Trophoblast cell (in vitro differentiated cells and primary cell): ENCODE results near the gene IRF2BP1.

Source experiments
- DNase-seq, 2 donors: peaks; one replicate each; pipeline ENCODE4 v3.0.0-alpha.2; 2016
- H2AFZ ChIP-seq: 2 replicates; pipeline ENCODE4 v1.6.1; 2013; ENCODE audit warnings: low read length, moderate library complexity, mild to moderate bottlenecking; ENCODE audit not compliant: insufficient read depth, poor library complexity
- H2AK5ac ChIP-seq: 2 replicates; pipeline ENCODE4 v1.6.1; 2013; ENCODE audit warnings: mild to moderate bottlenecking, low read length
- H2BK120ac ChIP-seq: 2 replicates; pipeline ENCODE4 v1.6.1; 2013; ENCODE audit warnings: low read length, mild to moderate bottlenecking, moderate library complexity; ENCODE audit not compliant: insufficient read depth, poor library complexity
- H2BK12ac ChIP-seq: 2 replicates; pipeline ENCODE4 v1.6.1; 2013; ENCODE audit warnings: mild to moderate bottlenecking, low read length, moderate library complexity
- H2BK5ac ChIP-seq: 2 replicates; pipeline ENCODE4 v1.6.1; 2013; ENCODE audit warnings: low read length, low read depth, moderate library complexity, mild to moderate bottlenecking; ENCODE audit not compliant: poor library complexity
- H3K14ac ChIP-seq: 2 replicates; pipeline ENCODE4 v1.6.1; 2013; ENCODE audit warnings: mild to moderate bottlenecking, low read length
- H3K18ac ChIP-seq: 2 replicates; pipeline ENCODE4 v1.6.1; 2013; ENCODE audit warnings: mild to moderate bottlenecking, low read length
- H3K23ac ChIP-seq: 2 replicates; pipeline ENCODE4 v1.6.1; 2013; ENCODE audit warnings: low read length
- H3K27ac ChIP-seq: 2 replicates; pipeline ENCODE4 v1.5.1; 2013; ENCODE audit warnings: low read depth, mild to moderate bottlenecking, inconsistent platforms, low read length, moderate library complexity
- H3K27me3 ChIP-seq: 2 replicates; pipeline ENCODE4 v1.6.1; 2013; ENCODE audit warnings: inconsistent platforms, mild to moderate bottlenecking, low read length, moderate library complexity; ENCODE audit not compliant: insufficient read depth
- H3K36me3 ChIP-seq, 2 experiments: 1 replicate in 1 of 2; 2 replicates in 1 of 2; pipeline ENCODE4 v1.6.1; 2013; ENCODE audit warnings: low read length in 2 of 2, mild to moderate bottlenecking in 2 of 2, moderate library complexity in 1 of 2; ENCODE audit not compliant: insufficient read depth in 2 of 2, control insufficient read depth in 1 of 2
- H3K4ac ChIP-seq: 2 replicates; pipeline ENCODE4 v1.6.1; 2013; ENCODE audit warnings: low read depth, mild to moderate bottlenecking, low read length, moderate library complexity
- H3K4me1 ChIP-seq, 2 experiments: 1 replicate in 1 of 2; 2 replicates in 1 of 2; pipeline ENCODE4 v1.6.1; 2013; ENCODE audit warnings: low read length in 2 of 2, mild to moderate bottlenecking in 2 of 2, moderate library complexity in 1 of 2; ENCODE audit not compliant: insufficient read depth in 2 of 2, control insufficient read depth in 1 of 2
- H3K4me2 ChIP-seq: 2 replicates; pipeline ENCODE4 v1.6.1; 2013; ENCODE audit warnings: inconsistent platforms, mild to moderate bottlenecking, low read length, moderate library complexity
- H3K4me3 ChIP-seq: 2 replicates; pipeline ENCODE4 v1.5.1; 2013; ENCODE audit warnings: mild to moderate bottlenecking, low read depth, low read length, inconsistent platforms
- H3K79me1 ChIP-seq: one replicate; pipeline ENCODE4 v1.6.1; 2013; ENCODE audit warnings: low read length
- H3K79me2 ChIP-seq: 2 replicates; pipeline ENCODE4 v1.6.1; 2013; ENCODE audit warnings: low read length, mild to moderate bottlenecking; ENCODE audit not compliant: control insufficient read depth, insufficient read depth, poor library complexity
- H3K9ac ChIP-seq: 2 replicates; pipeline ENCODE4 v1.6.1; 2013; ENCODE audit warnings: mild to moderate bottlenecking, low read length
- H3K9me3 ChIP-seq: 2 replicates; pipeline ENCODE4 v1.6.1; 2013; ENCODE audit warnings: low read depth, mild to moderate bottlenecking, control low read depth, inconsistent platforms, low read length; ENCODE audit not compliant: insufficient read depth
- H4K12ac ChIP-seq: 2 replicates; pipeline ENCODE4 v1.6.1; 2013; ENCODE audit warnings: low read depth, mild to moderate bottlenecking, low read length, moderate library complexity
- H4K8ac ChIP-seq: 2 replicates; pipeline ENCODE4 v1.6.1; 2013; ENCODE audit warnings: low read depth, mild to moderate bottlenecking, low read length, moderate library complexity
- H4K91ac ChIP-seq: one replicate; pipeline ENCODE4 v1.6.1; 2013; ENCODE audit warnings: low read depth, mild to moderate bottlenecking, low read length, moderate library complexity
- WGBS: extraction: QIAGEN DNeasy Blood & Tissue Kit; methylation state at CpG from one replicate; pipeline ENCODE4 v1.1.7; 2013; ENCODE audit warnings: missing lambda C conversion rate; ENCODE audit not compliant: insufficient read length, insufficient coverage; ENCODE audit errors: extremely low coverage; 5-methylcytosine and 5-hydroxymethylcytosine counted together

Gene IRF2BP1

GRCh38 chr19:45881082-45881908 is 4.6 kb downstream of the IRF2BP1 start:
- no peak overlapping the region for H3K9ac ChIP-seq
- DNase-seq, result no peak
- H2BK5ac ChIP-seq, result no peak overlapping the region
- no peak overlapping the region for H3K27ac ChIP-seq
- no peak overlapping the region for H2AFZ ChIP-seq
- no peak overlapping the region for H3K4ac ChIP-seq
- H4K12ac ChIP-seq, result no peak overlapping the region
- no peak overlapping the region for H3K23ac ChIP-seq
- H3K18ac ChIP-seq, result no peak overlapping the region
- WGBS, result no CpG with 5 or more reads among the region's 10 CpGs
- no peak overlapping the region for H2BK12ac ChIP-seq
- peaks cover 9 to 12% of the 10 kb centered on the region in 2 experiments for H3K36me3 ChIP-seq
- no peak overlapping the region for H3K14ac ChIP-seq
- H3K79me2 ChIP-seq, result peaks cover 5% of the 10 kb centered on the region
- H3K9me3 ChIP-seq, result peaks cover 5% of the 10 kb centered on the region
- H3K4me1 ChIP-seq, result peaks cover 17 to 28% of the 10 kb centered on the region in 2 experiments
- H4K8ac ChIP-seq, result no peak overlapping the region
- no peak overlapping the region for H2BK120ac ChIP-seq
- H3K4me2 ChIP-seq, result no peak overlapping the region
- no peak overlapping the region for H2AK5ac ChIP-seq
- H3K27me3 ChIP-seq, result no peaks in the 10 kb centered on the region
- peaks cover 18% of the 10 kb centered on the region for H3K79me1 ChIP-seq
- no peak overlapping the region for H4K91ac ChIP-seq
- no peak overlapping the region for H3K4me3 ChIP-seq

GRCh38 chr19:45879971-45880370 is 6.0 kb downstream of the IRF2BP1 start:
- Histone ChIP-seq H2BK120ac (no peak overlapping the region), H2BK5ac (no peak overlapping the region), H2BK12ac (no peak overlapping the region), H3K18ac (no peak overlapping the region), H4K12ac (no peak overlapping the region), H2AFZ (no peak overlapping the region), H3K36me3 (peaks cover 9 to 12% of the 10 kb centered on the region in 2 experiments), H3K4me2 (no peak overlapping the region), H3K4me1 (peaks cover 18 to 29% of the 10 kb centered on the region in 2 experiments), H4K91ac (no peak overlapping the region), H3K4me3 (no peak overlapping the region), H3K4ac (no peak overlapping the region), H3K23ac (no peak overlapping the region), H3K9ac (no peak overlapping the region), H3K9me3 (peaks cover 2% of the 10 kb centered on the region), H2AK5ac (no peak overlapping the region), H3K27me3 (no peaks in the 10 kb centered on the region), H3K79me1 (peaks cover 11% of the 10 kb centered on the region), H3K14ac (no peak overlapping the region), H3K27ac (no peak overlapping the region), H3K79me2 (peaks cover 3% of the 10 kb centered on the region), H4K8ac (no peak overlapping the region)
- no CpG with 5 or more reads among the region's 2 CpGs for WGBS
- DNase-seq, result no peak

- H3K4me1 ChIP-seq, result peaks cover 13 to 26% of the 10 kb centered on the region in 2 experiments
- no peak for DNase-seq
- no peak overlapping the region for H4K12ac ChIP-seq
- no peaks in the 10 kb centered on the region for H3K27me3 ChIP-seq
- no peak overlapping the region for H2BK12ac ChIP-seq
- H2BK120ac ChIP-seq, result no peak overlapping the region
- H3K79me1 ChIP-seq, result peaks cover 11% of the 10 kb centered on the region
- H2AFZ ChIP-seq, result no peak overlapping the region
- no peak overlapping the region for H4K8ac ChIP-seq
- no peak overlapping the region for H3K4ac ChIP-seq
- H3K9ac ChIP-seq, result no peak overlapping the region
- no peak overlapping the region for H3K23ac ChIP-seq
- no peak overlapping the region for H3K4me3 ChIP-seq
- no peak overlapping the region for H3K14ac ChIP-seq
- H3K27ac ChIP-seq, result no peak overlapping the region
- peaks cover 3% of the 10 kb centered on the region for H3K79me2 ChIP-seq
- no peak overlapping the region for H2AK5ac ChIP-seq
- no peak overlapping the region for H4K91ac ChIP-seq
- no peak overlapping the region for H3K4me2 ChIP-seq
- no peak overlapping the region for H2BK5ac ChIP-seq
- peaks cover 5% of the 10 kb centered on the region in 2 experiments for H3K36me3 ChIP-seq
- no CpG with 5 or more reads among the region's 8 CpGs for WGBS
- H3K18ac ChIP-seq, result no peak overlapping the region
- peaks cover 2% of the 10 kb centered on the region for H3K9me3 ChIP-seq
Measured at GRCh38 chr19:45879055-45879454, 6.9 kb downstream of the IRF2BP1 start.

- no peaks in the 10 kb centered on the region for H3K36me3 ChIP-seq
- no peak overlapping the region for H2AK5ac ChIP-seq
- no peak overlapping the region for H3K23ac ChIP-seq
- peaks cover 13 to 23% of the 10 kb centered on the region in 2 experiments for H3K4me1 ChIP-seq
- H3K9me3 ChIP-seq, result peaks cover 2% of the 10 kb centered on the region
- H2BK120ac ChIP-seq, result no peak overlapping the region
- H3K4ac ChIP-seq, result no peak overlapping the region
- no peak overlapping the region for H3K4me3 ChIP-seq
- H2AFZ ChIP-seq, result no peak overlapping the region
- H3K27ac ChIP-seq, result no peak overlapping the region
- no peak overlapping the region for H4K8ac ChIP-seq
- no peak overlapping the region for H3K4me2 ChIP-seq
- H3K14ac ChIP-seq, result no peak overlapping the region
- no CpG with 5 or more reads among the region's 11 CpGs for WGBS
- no peak overlapping the region for H2BK5ac ChIP-seq
- H4K12ac ChIP-seq, result no peak overlapping the region
- H3K9ac ChIP-seq, result no peak overlapping the region
- H3K79me2 ChIP-seq, result peaks cover 3% of the 10 kb centered on the region
- H2BK12ac ChIP-seq, result no peak overlapping the region
- H3K18ac ChIP-seq, result no peak overlapping the region
- DNase-seq, result peak in 1 of 2 donors; percentile 29
- peaks cover 11% of the 10 kb centered on the region for H3K79me1 ChIP-seq
- no peak overlapping the region for H4K91ac ChIP-seq
- no peaks in the 10 kb centered on the region for H3K27me3 ChIP-seq
Measured at GRCh38 chr19:45878043-45878794, 7.7 kb downstream of the IRF2BP1 start.
